Measurements from ENCODE around the gene WNT11. TPM values are rescaled to one million over a fixed set of nuclear protein-coding genes. Genes with fewer than 3 reads are reported as not detected.

The WNT11 gene
- total RNA-seq (ENCODE audit: unreplicated experiment): 0.37 TPM
- long read RNA-seq: 0 reads

DNA sequence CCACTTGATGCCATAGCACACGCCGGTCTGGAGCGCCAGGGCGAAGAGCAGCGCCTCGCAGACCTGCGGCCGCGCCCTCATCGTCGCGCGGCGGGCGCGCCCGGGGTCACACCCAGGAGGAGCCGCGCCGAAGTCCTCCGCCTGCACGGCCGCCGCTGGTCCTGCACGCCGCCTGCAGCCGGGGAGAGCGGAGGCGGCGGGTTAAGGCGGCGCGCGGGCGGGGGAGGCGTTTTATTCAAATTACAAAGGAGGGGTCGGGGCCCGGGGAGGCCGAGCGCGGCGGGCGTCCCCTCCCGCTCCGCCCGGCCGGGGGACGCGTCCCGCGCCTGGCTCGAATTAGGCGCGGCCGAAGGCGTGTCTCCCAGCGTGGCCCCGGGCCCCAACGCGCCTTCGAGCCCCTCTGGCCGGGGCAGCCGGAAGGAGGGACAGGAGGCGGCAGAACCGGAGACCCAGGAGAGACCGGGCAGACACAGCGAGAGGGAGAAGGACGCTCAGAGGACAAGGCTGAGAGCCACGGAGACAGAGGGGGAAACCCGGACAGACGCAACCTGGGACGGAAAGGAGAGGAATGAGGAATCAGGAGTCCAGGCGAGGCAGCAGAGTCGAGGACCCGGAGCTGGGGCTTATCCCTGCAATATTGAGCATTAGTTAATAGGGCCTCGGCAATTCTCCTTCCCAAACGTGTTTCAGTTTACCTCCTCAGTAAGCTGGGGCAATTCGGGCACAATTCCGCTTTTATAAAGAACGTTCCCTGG is at the start of gene WNT11:
Gene WNT11, minus strand, starts transcription at position 176 of the 755 bp plus-strand sequence. Its CDS starts 95 bp downstream, at position 81.
- H3K9me3 Mint-ChIP-seq (ENCODE audit: unreplicated experiment): no peaks in the 10 kb centered on the region
- peak within 1 kb of the TSS; percentile 81 for H3K4me3 Mint-ChIP-seq (ENCODE audit: unreplicated experiment)
- H3K4me1 Mint-ChIP-seq (ENCODE audit: low read depth, unreplicated experiment): no peaks in the 10 kb centered on the region
- H3K36me3 Mint-ChIP-seq (ENCODE audit: unreplicated experiment): no peaks in the 10 kb centered on the region
- peaks cover 13% of the 10 kb centered on the region for H3K27me3 Mint-ChIP-seq (ENCODE audit: unreplicated experiment)
- peak; percentile 73 for DNase-seq
- no peak within 1 kb of the TSS for H3K27ac Mint-ChIP-seq (ENCODE audit: unreplicated experiment)
- TF ChIP-seq CTCF (IDR thresholded peaks at IDR 0.05; ENCODE audit: partially characterized antibody, unreplicated experiment): no peak

- peaks cover 10% of the 10 kb centered on the region for H3K4me1 Mint-ChIP-seq (ENCODE audit: low read depth, unreplicated experiment)
- TF ChIP-seq CTCF (IDR thresholded peaks at IDR 0.05; ENCODE audit: partially characterized antibody, unreplicated experiment): no peak
- no peak overlapping the region for H3K27ac Mint-ChIP-seq (ENCODE audit: unreplicated experiment)
- H3K36me3 Mint-ChIP-seq (ENCODE audit: unreplicated experiment): no peaks in the 10 kb centered on the region
- DNase-seq: no peak
- H3K4me3 Mint-ChIP-seq (ENCODE audit: unreplicated experiment): peak overlapping the region; percentile 10
- peaks cover 11% of the 10 kb centered on the region for H3K9me3 Mint-ChIP-seq (ENCODE audit: unreplicated experiment)
- H3K27me3 Mint-ChIP-seq (ENCODE audit: unreplicated experiment): peaks cover 3% of the 10 kb centered on the region
Measured at GRCh38 chr11:76253416-76253815, 47.1 kb upstream of the WNT11 start.

- Mint-ChIP-seq H3K4me1 (ENCODE audit: low read depth, unreplicated experiment) (peaks cover 10% of the 10 kb centered on the region), H3K27ac (ENCODE audit: unreplicated experiment) (no peak overlapping the region), H3K27me3 (ENCODE audit: unreplicated experiment) (peaks cover 3% of the 10 kb centered on the region), H3K4me3 (ENCODE audit: unreplicated experiment) (no peak overlapping the region), H3K9me3 (ENCODE audit: unreplicated experiment) (peaks cover 11% of the 10 kb centered on the region), H3K36me3 (ENCODE audit: unreplicated experiment) (no peaks in the 10 kb centered on the region)
- no peak for TF ChIP-seq CTCF (IDR thresholded peaks at IDR 0.05; ENCODE audit: partially characterized antibody, unreplicated experiment)
- no peak for DNase-seq
Measured at GRCh38 chr11:76252631-76253070, 46.3 kb upstream of the WNT11 start.

DNA sequence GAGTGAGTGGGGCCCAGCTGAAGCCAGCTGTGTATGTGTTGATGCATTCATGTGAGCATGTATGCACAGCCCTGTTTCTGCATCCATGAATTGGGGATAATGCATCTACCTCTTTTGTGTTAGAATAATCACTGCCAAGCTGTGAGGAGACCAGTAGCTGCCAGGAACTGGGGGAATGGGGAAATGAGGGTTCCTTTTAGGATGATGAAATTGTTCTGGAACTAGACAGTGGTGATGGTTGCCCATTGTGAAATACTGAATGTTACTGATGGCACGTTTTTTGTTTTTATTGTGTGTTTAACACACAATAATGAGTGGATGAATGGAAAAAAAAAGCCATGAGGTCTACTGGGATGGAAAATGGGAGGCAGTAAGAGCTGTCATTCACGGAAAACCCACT is 45.3 kb upstream of the WNT11 start:
- TF ChIP-seq CTCF (IDR thresholded peaks at IDR 0.05; ENCODE audit: partially characterized antibody, unreplicated experiment): no peak
- H3K27me3 Mint-ChIP-seq (ENCODE audit: unreplicated experiment): peaks cover 5% of the 10 kb centered on the region
- H3K9me3 Mint-ChIP-seq (ENCODE audit: unreplicated experiment): peaks cover 9% of the 10 kb centered on the region
- peaks cover 10% of the 10 kb centered on the region for H3K4me1 Mint-ChIP-seq (ENCODE audit: low read depth, unreplicated experiment)
- H3K4me3 Mint-ChIP-seq (ENCODE audit: unreplicated experiment): no peak overlapping the region
- no peak overlapping the region for H3K27ac Mint-ChIP-seq (ENCODE audit: unreplicated experiment)
- DNase-seq: no peak
- no peaks in the 10 kb centered on the region for H3K36me3 Mint-ChIP-seq (ENCODE audit: unreplicated experiment)

- Mint-ChIP-seq H3K4me1 (ENCODE audit: low read depth, unreplicated experiment) (peaks cover 10% of the 10 kb centered on the region), H3K9me3 (ENCODE audit: unreplicated experiment) (peaks cover 9% of the 10 kb centered on the region), H3K36me3 (ENCODE audit: unreplicated experiment) (no peaks in the 10 kb centered on the region), H3K27ac (ENCODE audit: unreplicated experiment) (no peak overlapping the region), H3K4me3 (ENCODE audit: unreplicated experiment) (no peak overlapping the region), H3K27me3 (ENCODE audit: unreplicated experiment) (peaks cover 6% of the 10 kb centered on the region)
- no peak for TF ChIP-seq CTCF (IDR thresholded peaks at IDR 0.05; ENCODE audit: partially characterized antibody, unreplicated experiment)
- no peak for DNase-seq
Measured at GRCh38 chr11:76251226-76251575, 44.9 kb upstream of the WNT11 start.

All from glutamatergic neuron (in vitro differentiated cells).